ENCODE results near the gene ALDH1A2. TPM values are rescaled to one million over a fixed set of nuclear protein-coding genes. Genes with fewer than 3 reads are reported as not detected.
"Not testable (repeated sequence)": the region's sequence is repeated elsewhere in the genome, so short reads cannot be mapped to it uniquely, and the experiment has no call there.

ALDH1A2 gene
- total RNA-seq, 1 donor from 2014 or later = 0.91 TPM

- no peak overlapping the region for H3K4me3 Mint-ChIP-seq
Observed at GRCh38 chr15:58003810-58004209, 61.7 kb downstream of the ALDH1A2 start.

DNA sequence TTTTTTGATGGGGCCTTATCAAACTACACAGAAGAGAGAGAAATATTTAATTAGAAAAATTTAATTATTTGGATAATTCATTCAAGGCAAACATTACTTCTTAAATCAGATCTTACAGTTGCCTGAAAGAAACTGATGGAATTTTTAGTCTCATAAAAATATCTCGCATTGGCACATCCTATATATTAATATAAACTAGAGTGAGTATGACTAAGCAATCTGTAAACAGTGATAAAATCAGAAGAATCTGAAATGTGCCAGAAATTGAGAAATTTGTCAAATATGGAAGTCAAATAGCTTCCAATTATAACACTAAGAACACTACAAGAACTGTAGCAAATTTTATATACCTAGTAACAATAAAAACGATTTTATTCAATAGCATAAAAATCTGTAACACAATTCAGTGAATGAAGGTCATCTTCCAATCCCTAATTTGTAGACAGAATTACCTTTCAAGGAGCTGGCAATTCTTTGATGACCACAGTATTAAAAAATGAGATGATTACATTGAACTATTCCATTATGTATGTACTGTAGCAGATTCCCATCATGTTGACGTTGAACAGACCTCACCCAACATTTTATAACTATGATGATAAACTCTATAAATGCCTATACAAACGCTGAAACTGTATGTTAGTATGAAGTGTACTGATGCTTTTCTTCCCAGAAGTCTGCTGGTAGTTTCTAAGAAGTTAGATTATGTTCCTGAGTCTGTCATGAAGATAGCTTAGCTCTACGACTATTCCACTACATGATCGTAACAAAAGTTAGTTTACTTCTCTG lies 63.0 kb downstream of the ALDH1A2 start:
- peaks cover 19% of the 10 kb centered on the region for H3K27me3 Mint-ChIP-seq (ENCODE audit: low read depth)
- H3K9me3 Mint-ChIP-seq = peaks cover 8% of the 10 kb centered on the region
- no peak for DNase-seq (ENCODE audit: low read depth, low spot score)
- peaks cover 4% of the 10 kb centered on the region for H3K36me3 Mint-ChIP-seq (ENCODE audit: low read depth)
- no peaks in the 10 kb centered on the region for H3K4me1 Mint-ChIP-seq
- no peak overlapping the region for H3K4me3 Mint-ChIP-seq
- TF ChIP-seq, protein P1, sequence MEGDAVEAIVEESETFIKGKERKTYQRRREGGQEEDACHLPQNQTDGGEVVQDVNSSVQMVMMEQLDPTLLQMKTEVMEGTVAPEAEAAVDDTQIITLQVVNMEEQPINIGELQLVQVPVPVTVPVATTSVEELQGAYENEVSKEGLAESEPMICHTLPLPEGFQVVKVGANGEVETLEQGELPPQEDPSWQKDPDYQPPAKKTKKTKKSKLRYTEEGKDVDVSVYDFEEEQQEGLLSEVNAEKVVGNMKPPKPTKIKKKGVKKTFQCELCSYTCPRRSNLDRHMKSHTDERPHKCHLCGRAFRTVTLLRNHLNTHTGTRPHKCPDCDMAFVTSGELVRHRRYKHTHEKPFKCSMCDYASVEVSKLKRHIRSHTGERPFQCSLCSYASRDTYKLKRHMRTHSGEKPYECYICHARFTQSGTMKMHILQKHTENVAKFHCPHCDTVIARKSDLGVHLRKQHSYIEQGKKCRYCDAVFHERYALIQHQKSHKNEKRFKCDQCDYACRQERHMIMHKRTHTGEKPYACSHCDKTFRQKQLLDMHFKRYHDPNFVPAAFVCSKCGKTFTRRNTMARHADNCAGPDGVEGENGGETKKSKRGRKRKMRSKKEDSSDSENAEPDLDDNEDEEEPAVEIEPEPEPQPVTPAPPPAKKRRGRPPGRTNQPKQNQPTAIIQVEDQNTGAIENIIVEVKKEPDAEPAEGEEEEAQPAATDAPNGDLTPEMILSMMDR (conservative IDR thresholded peaks at IDR 0.05) = no peak
- H3K27ac Mint-ChIP-seq (ENCODE audit: unreplicated experiment) = no peak overlapping the region

More at GRCh38 chr15:58003810-58004209, 61.7 kb downstream of the ALDH1A2 start:
- no peak for DNase-seq (ENCODE audit: low read depth, low spot score)
- TF ChIP-seq, protein P1 (conservative IDR thresholded peaks at IDR 0.05) = no peak
- Mint-ChIP-seq H3K27me3 (ENCODE audit: low read depth) (peaks cover 19% of the 10 kb centered on the region), H3K36me3 (ENCODE audit: low read depth) (peaks cover 4% of the 10 kb centered on the region), H3K4me1 (no peaks in the 10 kb centered on the region), H3K9me3 (peaks cover 7% of the 10 kb centered on the region), H3K27ac (ENCODE audit: unreplicated experiment) (no peak overlapping the region)

GRCh38 chr15:57999699-58000098 lies 65.8 kb downstream of the ALDH1A2 start:
- not testable (repeated sequence) for H3K9me3 Mint-ChIP-seq; H3K4me1 Mint-ChIP-seq; H3K4me3 Mint-ChIP-seq; H3K36me3 Mint-ChIP-seq (ENCODE audit: low read depth); DNase-seq (ENCODE audit: low read depth, low spot score)
- Mint-ChIP-seq H3K27me3 (ENCODE audit: low read depth) (peaks cover 11% of the 10 kb centered on the region), H3K27ac (ENCODE audit: unreplicated experiment) (peak overlapping the region; percentile 13)

DNA sequence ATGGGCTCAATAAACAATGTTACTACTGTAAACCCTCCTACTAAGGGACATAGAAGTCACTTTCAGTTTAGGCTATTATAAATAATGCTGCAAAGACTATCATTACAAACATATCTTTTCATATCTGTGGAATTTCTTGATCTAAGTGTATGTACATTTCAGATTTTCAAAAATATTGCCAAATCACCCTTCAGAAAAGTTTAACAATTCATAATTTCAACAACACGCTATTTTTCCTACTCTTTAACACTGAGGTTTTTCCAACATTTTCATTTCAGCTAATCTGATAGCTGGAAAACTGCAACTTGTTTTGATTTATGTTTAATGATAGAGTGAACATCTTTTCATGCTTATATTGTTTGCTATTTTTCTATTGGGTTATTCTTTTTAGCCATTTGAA lies 69.0 kb downstream of the ALDH1A2 start:
- no peak overlapping the region for H3K4me3 Mint-ChIP-seq
- DNase-seq (ENCODE audit: low read depth, low spot score) = no peak
- H3K27me3 Mint-ChIP-seq (ENCODE audit: low read depth) = peaks cover 8% of the 10 kb centered on the region
- H3K27ac Mint-ChIP-seq (ENCODE audit: unreplicated experiment) = no peak overlapping the region
- no peaks in the 10 kb centered on the region for H3K4me1 Mint-ChIP-seq
- H3K9me3 Mint-ChIP-seq = peaks cover 5% of the 10 kb centered on the region
- TF ChIP-seq, protein P1 (conservative IDR thresholded peaks at IDR 0.05) = no peak
- H3K36me3 Mint-ChIP-seq (ENCODE audit: low read depth) = peaks cover 2% of the 10 kb centered on the region

- Mint-ChIP-seq H3K4me1 (no peaks in the 10 kb centered on the region), H3K27ac (ENCODE audit: unreplicated experiment) (no peak overlapping the region), H3K4me3 (no peak overlapping the region), H3K9me3 (peaks cover 3% of the 10 kb centered on the region), H3K36me3 (ENCODE audit: low read depth) (peaks cover 2% of the 10 kb centered on the region), H3K27me3 (ENCODE audit: low read depth) (peaks cover 6% of the 10 kb centered on the region)
- DNase-seq (ENCODE audit: low read depth, low spot score) = no peak
- TF ChIP-seq, protein P1 (conservative IDR thresholded peaks at IDR 0.05) = no peak
Observed at GRCh38 chr15:57994221-57995049, 71.1 kb downstream of the ALDH1A2 start.

Measured in neural crest cell (in vitro differentiated cells).